Body of pancreas (tissue), 4 donors: ENCODE results near the gene S100A7. TPM values are rescaled to one million over a fixed set of nuclear protein-coding genes. Genes with fewer than 3 reads are reported as not detected.
"Not testable (repeated sequence)": the region's sequence is repeated elsewhere in the genome, so short reads cannot be mapped to it uniquely, and the experiment has no call there.

Source experiments
- ATAC-seq: fragments of 150-250 bp; one replicate; pipeline ENCODE4 v1.9.1; 2016
- DNase-seq, 4 donors: peaks; one replicate each; pipeline ENCODE4 v3.0.0-alpha.2; 2019
- H3K27ac ChIP-seq, 4 donors: fragments of 200-600 bp; sonication (generic); 1 replicate in 3 of 4; 2 replicates in 1 of 4; pipeline versions ENCODE4 v1.5.1 to v1.6.1; 2016 to 2019; ENCODE audit warnings: mild to moderate bottlenecking in 1 of 4, mixed read lengths in 1 of 4, moderate library complexity in 1 of 4
- H3K27me3 ChIP-seq, 2 donors: fragments of 200-600 bp; sonication (generic); one replicate each; pipeline ENCODE4 v1.6.0; 2016; ENCODE audit warnings: mild to moderate bottlenecking in 1 of 2
- H3K36me3 ChIP-seq, 2 donors: fragments of 200-600 bp; sonication (generic); replicated peaks in 1 of 2; 2 replicates each; pipeline ENCODE4 v1.5.1; 2016; ENCODE audit warnings: low read depth in 2 of 2; ENCODE audit not compliant: insufficient read depth in 1 of 2
- H3K4me1 ChIP-seq: fragments of 200-600 bp; sonication (generic); one replicate; pipeline ENCODE4 v1.6.0; 2016
- H3K4me3 ChIP-seq, 2 donors: fragments of 200-600 bp; sonication (generic); 1 replicate in 1 of 2; 2 replicates in 1 of 2; pipeline ENCODE4 v1.5.1; 2016 to 2019
- H3K9me3 ChIP-seq, 3 donors: fragments of 200-600 bp; sonication (generic); 1 replicate in 2 of 3; 2 replicates in 1 of 3; pipeline ENCODE4 v1.5.1; 2016
- CTCF ChIP-seq, 7 experiments: fragments of 450-650 bp in 4 of 7; fragments of 200-600 bp in 3 of 7; sonication (generic) in 3 of 7; IDR thresholded peaks; one replicate each; pipeline ENCODE4 v1.5.1; 2016 to 2019; ENCODE audit warnings: antibody characterized with exemption in 7 of 7
- POLR2A ChIP-seq, 3 donors: fragments of 450-650 bp; IDR thresholded peaks; one replicate each; pipeline ENCODE4 v1.6.1; 2016; ENCODE audit warnings: antibody characterized with exemption in 3 of 3, mild to moderate bottlenecking in 2 of 3
- WGBS, 2 donors: methylation state at CpG; one replicate each; pipeline ENCODE4 v1.1.5; 2017; 5-methylcytosine and 5-hydroxymethylcytosine counted together
- intact Hi-C: fragments of 100-400 bp; cut with DNase I; formaldehyde crosslinking; loops from one replicate; pipeline ENCODE4 v1.15.1; 2023
- total RNA-seq, 2 donors: library from RNA; depleted of rRNA; stranded (reverse); fragments of >200 nt; gene quantifications; one replicate each; pipeline ENCODE4 v1.1.0, GENCODE V29; 2016

Gene S100A7
- total RNA-seq, 2 donors from 2014 or later: not detected

GRCh38 chr1:153459655-153460054 lies 796 bp downstream of the S100A7 start:
- Histone ChIP-seq H3K4me3 (no peak overlapping the region), H3K27me3 (no peaks in the 10 kb centered on the region), H3K36me3 (no peaks in the 10 kb centered on the region), H3K4me1 (no peaks in the 10 kb centered on the region), H3K9me3 (no peaks in the 10 kb centered on the region), H3K27ac (no peak overlapping the region)
- DNase-seq (no peak), ATAC-seq (no peak)
- TF ChIP-seq POLR2A (IDR thresholded peaks at IDR 0.05) (no peak), CTCF (IDR thresholded peaks at IDR 0.05) (no peak)
- intact Hi-C loops: no loop called here
- 70 to 80% methylated on average over 1 to 2 of the region's 2 CpGs for WGBS, 2 donors

- Histone ChIP-seq H3K27me3 (peaks cover 0 to 7% of the 10 kb centered on the region in 2 donors), H3K36me3 (no peaks in the 10 kb centered on the region), H3K4me3 (no peak overlapping the region), H3K4me1 (no peaks in the 10 kb centered on the region), H3K9me3 (no peaks in the 10 kb centered on the region), H3K27ac (no peak overlapping the region)
- TF ChIP-seq CTCF (IDR thresholded peaks at IDR 0.05) (no peak), POLR2A (IDR thresholded peaks at IDR 0.05) (no peak)
- intact Hi-C loops: no loop called here
- 19 to 43% methylated on average over 1 of the region's 1 CpG for WGBS, 2 donors
- DNase-seq: no peak
- ATAC-seq: no peak
Observed at GRCh38 chr1:153456396-153456795, 4.1 kb downstream of the S100A7 start.

- H3K27ac ChIP-seq, H3K36me3 ChIP-seq, H3K9me3 ChIP-seq, intact Hi-C loops, DNase-seq, H3K4me3 ChIP-seq, H3K4me1 ChIP-seq, ATAC-seq: not testable (repeated sequence)
- WGBS, 2 donors: 78 to 79% methylated on average over 4 of the region's 4 CpGs
- peaks cover 0 to 10% of the 10 kb centered on the region in 2 donors for H3K27me3 ChIP-seq
Observed at GRCh38 chr1:153448851-153449250, 11.6 kb downstream of the S100A7 start.

- no peaks in the 10 kb centered on the region for H3K9me3 ChIP-seq
- peaks cover 0 to 10% of the 10 kb centered on the region in 2 donors for H3K27me3 ChIP-seq
- no peaks in the 10 kb centered on the region for H3K4me1 ChIP-seq
- intact Hi-C loops: no loop called here
- H3K4me3 ChIP-seq: no peak overlapping the region
- H3K27ac ChIP-seq: no peak overlapping the region
- H3K36me3 ChIP-seq: no peaks in the 10 kb centered on the region
- TF ChIP-seq CTCF (IDR thresholded peaks at IDR 0.05) (no peak), POLR2A (IDR thresholded peaks at IDR 0.05) (no peak)
- ATAC-seq (no peak), DNase-seq (no peak)
- 50 to 61% methylated on average over 1 of the region's 1 CpG for WGBS, 2 donors
Observed at GRCh38 chr1:153447498-153448170, 12.8 kb downstream of the S100A7 start.

- H3K27me3 ChIP-seq: no peaks in the 10 kb centered on the region
- intact Hi-C loops: no loop called here
- H3K27ac ChIP-seq: no peak overlapping the region
- ATAC-seq: no peak
- H3K36me3 ChIP-seq: no peaks in the 10 kb centered on the region
- no peak for DNase-seq
- no peaks in the 10 kb centered on the region for H3K4me1 ChIP-seq
- no peak overlapping the region for H3K4me3 ChIP-seq
- TF ChIP-seq POLR2A (IDR thresholded peaks at IDR 0.05) (no peak), CTCF (IDR thresholded peaks at IDR 0.05) (no peak)
- no peaks in the 10 kb centered on the region for H3K9me3 ChIP-seq
- WGBS, 2 donors: 39 to 45% methylated on average over 5 of the region's 5 CpGs
Observed at GRCh38 chr1:153444078-153444477, 16.4 kb downstream of the S100A7 start.
